ENCODE data around the gene C10orf71.
A peak's percentile ranks its signal among the peaks of the same experiment; 100 is the strongest.

The C10orf71 gene

DNA sequence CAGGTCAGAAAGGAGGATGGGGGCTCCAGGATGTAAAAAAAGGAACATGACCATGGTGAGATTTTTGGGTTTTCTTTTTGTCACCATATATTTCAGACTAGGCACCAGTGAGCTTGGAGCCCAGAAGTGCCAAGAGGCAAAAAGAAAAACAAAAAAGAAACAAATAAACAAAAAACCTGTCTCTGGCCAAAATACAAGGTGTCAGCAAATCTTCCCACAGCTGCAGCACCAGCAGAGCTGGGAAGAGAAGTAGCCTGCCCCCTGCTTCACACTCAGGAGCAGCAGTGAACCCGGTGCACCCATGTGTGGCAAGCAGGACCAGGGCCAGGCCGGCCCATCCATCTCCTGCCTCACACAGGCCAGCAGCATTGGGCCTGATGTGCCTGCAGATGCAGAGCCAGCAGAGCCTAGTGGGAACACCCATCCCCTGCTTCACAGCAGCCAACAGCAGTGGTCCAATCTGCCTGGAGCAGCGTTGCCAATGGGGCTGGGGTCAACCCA, 34.7 kb upstream of the C10orf71 start:
- Histone ChIP-seq H3K4me3 (ENCODE audit: low read depth, low read length) (no peak overlapping the region), H3K27me3 (no peaks in the 10 kb centered on the region), H3K36me3 (no peaks in the 10 kb centered on the region), H3K4me1 (no peaks in the 10 kb centered on the region), H3K9me3 (no peaks in the 10 kb centered on the region; the same call in 1 of the 2 replicates)
- TF ChIP-seq, protein P1, sequence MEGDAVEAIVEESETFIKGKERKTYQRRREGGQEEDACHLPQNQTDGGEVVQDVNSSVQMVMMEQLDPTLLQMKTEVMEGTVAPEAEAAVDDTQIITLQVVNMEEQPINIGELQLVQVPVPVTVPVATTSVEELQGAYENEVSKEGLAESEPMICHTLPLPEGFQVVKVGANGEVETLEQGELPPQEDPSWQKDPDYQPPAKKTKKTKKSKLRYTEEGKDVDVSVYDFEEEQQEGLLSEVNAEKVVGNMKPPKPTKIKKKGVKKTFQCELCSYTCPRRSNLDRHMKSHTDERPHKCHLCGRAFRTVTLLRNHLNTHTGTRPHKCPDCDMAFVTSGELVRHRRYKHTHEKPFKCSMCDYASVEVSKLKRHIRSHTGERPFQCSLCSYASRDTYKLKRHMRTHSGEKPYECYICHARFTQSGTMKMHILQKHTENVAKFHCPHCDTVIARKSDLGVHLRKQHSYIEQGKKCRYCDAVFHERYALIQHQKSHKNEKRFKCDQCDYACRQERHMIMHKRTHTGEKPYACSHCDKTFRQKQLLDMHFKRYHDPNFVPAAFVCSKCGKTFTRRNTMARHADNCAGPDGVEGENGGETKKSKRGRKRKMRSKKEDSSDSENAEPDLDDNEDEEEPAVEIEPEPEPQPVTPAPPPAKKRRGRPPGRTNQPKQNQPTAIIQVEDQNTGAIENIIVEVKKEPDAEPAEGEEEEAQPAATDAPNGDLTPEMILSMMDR (IDR thresholded peaks at IDR 0.05; ENCODE audit: low read depth, low read length) = no peak
- DNase-seq = no peak

DNA sequence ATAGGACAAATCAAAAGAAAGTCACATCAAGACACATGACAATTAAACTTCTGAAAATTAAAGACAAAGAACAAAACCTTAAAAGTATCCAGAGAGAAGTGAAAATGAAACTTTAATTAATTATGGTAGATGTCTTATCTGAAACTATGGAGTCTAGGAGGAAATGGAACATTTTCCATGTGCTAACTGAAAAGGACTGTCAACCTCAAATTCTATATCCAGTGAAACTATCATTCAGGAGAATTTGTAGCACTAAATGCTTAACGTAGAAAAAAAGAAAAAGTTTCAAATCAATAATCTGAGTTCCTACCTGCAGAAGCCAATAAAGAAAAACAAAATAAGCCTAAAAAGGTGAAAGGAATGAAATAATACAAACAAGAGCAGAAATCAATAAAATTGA, 33.1 kb upstream of the C10orf71 start:
- Histone ChIP-seq H3K9me3 (no peaks in the 10 kb centered on the region; the same call in 1 of the 2 replicates), H3K4me3 (ENCODE audit: low read depth, low read length) (no peak overlapping the region), H3K27me3 (no peaks in the 10 kb centered on the region), H3K4me1 (no peaks in the 10 kb centered on the region), H3K36me3 (no peaks in the 10 kb centered on the region)
- no peak for DNase-seq
- TF ChIP-seq, protein P1 (IDR thresholded peaks at IDR 0.05; ENCODE audit: low read depth, low read length) = no peak

DNA sequence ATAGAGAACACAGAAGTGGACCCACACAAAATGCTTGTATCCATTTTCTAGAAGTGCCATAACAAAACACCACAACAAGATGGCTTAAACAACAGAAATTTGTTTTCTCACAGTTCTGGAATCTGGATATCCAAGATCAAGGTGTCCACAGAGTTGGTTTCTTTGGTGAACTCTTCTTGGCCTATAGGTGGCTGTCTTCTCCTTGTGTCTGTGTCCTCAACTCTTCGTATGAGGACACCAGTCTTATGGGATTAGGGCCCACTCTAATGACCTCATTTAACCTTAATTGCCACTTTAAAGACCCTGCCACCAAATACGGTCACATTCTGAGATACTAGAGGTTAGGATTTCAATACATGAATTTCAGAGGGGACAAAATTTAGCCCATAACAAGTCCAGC, 30.8 kb upstream of the C10orf71 start:
- TF ChIP-seq, protein P1 (IDR thresholded peaks at IDR 0.05; ENCODE audit: low read depth, low read length) = peak; percentile 22; the same call in 1 of the 2 replicates
- no peak overlapping the region for H3K4me3 ChIP-seq (ENCODE audit: low read depth, low read length)
- H3K27me3 ChIP-seq = no peaks in the 10 kb centered on the region
- no peaks in the 10 kb centered on the region; the same call in 1 of the 2 replicates for H3K9me3 ChIP-seq
- H3K4me1 ChIP-seq = no peaks in the 10 kb centered on the region
- no peak for DNase-seq
- H3K36me3 ChIP-seq = no peaks in the 10 kb centered on the region

DNA sequence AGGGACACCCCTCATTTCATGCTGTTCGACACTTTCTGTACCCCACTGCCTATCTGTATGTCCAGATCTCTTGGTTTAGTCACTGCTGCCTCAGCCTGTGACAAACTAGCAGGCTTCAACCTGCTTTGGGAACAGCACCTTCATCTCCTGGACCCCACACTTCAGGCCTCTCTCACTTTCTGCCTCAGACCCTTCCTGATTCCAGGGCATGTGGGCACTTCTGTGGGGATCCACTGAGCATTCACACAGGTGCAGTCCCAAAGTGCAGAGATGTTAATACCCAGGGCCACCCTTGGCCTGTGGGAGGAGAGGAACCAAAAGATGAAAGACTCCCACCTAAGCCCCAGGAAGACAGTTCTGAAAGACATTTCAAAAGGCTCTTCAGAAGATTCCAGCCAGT, 29.4 kb upstream of the C10orf71 start:
- Histone ChIP-seq H3K27me3 (no peaks in the 10 kb centered on the region), H3K4me1 (no peaks in the 10 kb centered on the region), H3K36me3 (no peaks in the 10 kb centered on the region), H3K9me3 (no peaks in the 10 kb centered on the region; the same call in 1 of the 2 replicates), H3K4me3 (ENCODE audit: low read depth, low read length) (no peak overlapping the region)
- TF ChIP-seq, protein P1 (IDR thresholded peaks at IDR 0.05; ENCODE audit: low read depth, low read length) = no peak
- DNase-seq = no peak

DNA sequence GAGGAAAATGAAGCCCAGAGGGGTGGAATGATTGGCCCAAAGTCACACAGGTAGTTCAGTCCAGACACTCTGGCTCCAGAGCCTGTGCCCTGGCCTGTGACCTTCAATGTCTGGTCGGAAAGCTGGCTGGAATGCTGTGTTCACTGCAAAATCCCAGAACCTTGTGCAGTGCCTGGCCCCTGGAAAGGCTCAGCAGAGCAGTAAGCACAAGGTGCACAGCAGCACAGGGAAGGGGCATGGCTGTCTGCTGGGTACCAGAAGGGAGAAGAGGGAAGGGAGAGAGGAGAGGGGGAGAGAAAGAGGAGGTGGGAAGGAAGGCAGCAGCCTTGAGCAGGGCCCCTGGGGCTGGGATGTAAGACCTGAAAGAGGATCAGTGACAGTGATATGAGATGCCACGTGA, 28.4 kb upstream of the C10orf71 start:
- TF ChIP-seq, protein P1 (IDR thresholded peaks at IDR 0.05; ENCODE audit: low read depth, low read length) = no peak
- H3K4me3 ChIP-seq (ENCODE audit: low read depth, low read length) = no peak overlapping the region
- no peaks in the 10 kb centered on the region for H3K36me3 ChIP-seq
- H3K4me1 ChIP-seq = no peaks in the 10 kb centered on the region
- no peaks in the 10 kb centered on the region for H3K27me3 ChIP-seq
- no peaks in the 10 kb centered on the region; the same call in 1 of the 2 replicates for H3K9me3 ChIP-seq
- no peak for DNase-seq

DNA sequence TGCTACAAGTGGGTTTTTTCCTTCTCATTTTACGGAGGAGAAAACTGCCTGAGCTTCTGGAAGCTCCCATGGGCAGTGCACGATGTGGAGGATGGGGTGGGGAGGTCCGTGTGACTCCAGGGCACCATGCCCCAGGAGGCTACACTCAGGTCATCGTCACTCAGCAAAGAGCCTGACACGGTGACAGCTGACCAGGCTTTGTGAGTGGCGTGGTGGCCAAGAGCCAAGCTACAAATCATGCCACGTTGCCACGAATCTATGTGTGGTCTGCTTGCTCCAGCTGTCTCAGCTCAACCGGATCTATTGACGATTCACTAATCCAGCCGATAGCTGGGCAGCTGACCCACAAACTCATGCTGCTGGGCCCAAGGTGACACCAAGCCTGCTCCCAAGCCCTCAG, 27.6 kb upstream of the C10orf71 start:
- no peaks in the 10 kb centered on the region for H3K36me3 ChIP-seq
- no peaks in the 10 kb centered on the region for H3K4me1 ChIP-seq
- H3K9me3 ChIP-seq = no peaks in the 10 kb centered on the region; the same call in 1 of the 2 replicates
- H3K27me3 ChIP-seq = no peaks in the 10 kb centered on the region
- DNase-seq = no peak
- TF ChIP-seq, protein P1 (IDR thresholded peaks at IDR 0.05; ENCODE audit: low read depth, low read length) = no peak
- H3K4me3 ChIP-seq (ENCODE audit: low read depth, low read length) = no peak overlapping the region

Measured in BE2C (cell line).